ENCODE data around the gene DIP2A.

The DIP2A gene

GRCh38 chr21:46607636-46608035, 148.9 kb downstream of the DIP2A start:
- no peak for TF ChIP-seq CTCF (IDR thresholded peaks at IDR 0.05; ENCODE audit: control insufficient read depth, insufficient read depth, low read depth, low read length, missing control alignments)
- DNase-seq (ENCODE audit: low read depth), result no peak
- H3K4me3 ChIP-seq (ENCODE audit: control insufficient read depth, low read depth, low read length), result no peak overlapping the region

- no peak overlapping the region for H3K4me3 ChIP-seq (ENCODE audit: control insufficient read depth, low read depth, low read length)
- no peak for TF ChIP-seq CTCF (IDR thresholded peaks at IDR 0.05; ENCODE audit: control insufficient read depth, insufficient read depth, low read depth, low read length, missing control alignments)
- DNase-seq (ENCODE audit: low read depth), result no peak
Measured at GRCh38 chr21:46608672-46609111, 150.0 kb downstream of the DIP2A start.

GRCh38 chr21:46610018-46610701, 151.5 kb downstream of the DIP2A start:
- no peak for TF ChIP-seq CTCF (IDR thresholded peaks at IDR 0.05; ENCODE audit: control insufficient read depth, insufficient read depth, low read depth, low read length, missing control alignments)
- DNase-seq (ENCODE audit: low read depth), result no peak
- H3K4me3 ChIP-seq (ENCODE audit: control insufficient read depth, low read depth, low read length), result no peak overlapping the region

- DNase-seq (ENCODE audit: low read depth), result no peak
- no peak overlapping the region for H3K4me3 ChIP-seq (ENCODE audit: control insufficient read depth, low read depth, low read length)
- TF ChIP-seq CTCF (IDR thresholded peaks at IDR 0.05; ENCODE audit: control insufficient read depth, insufficient read depth, low read depth, low read length, missing control alignments), result no peak
Measured at GRCh38 chr21:46613391-46613790, 154.7 kb downstream of the DIP2A start.

- DNase-seq (ENCODE audit: low read depth), result no peak
- no peak overlapping the region for H3K4me3 ChIP-seq (ENCODE audit: control insufficient read depth, low read depth, low read length)
- TF ChIP-seq CTCF (IDR thresholded peaks at IDR 0.05; ENCODE audit: control insufficient read depth, insufficient read depth, low read depth, low read length, missing control alignments), result no peak
Measured at GRCh38 chr21:46616050-46616449, 157.4 kb downstream of the DIP2A start.

GRCh38 chr21:46616656-46617055, 158.0 kb downstream of the DIP2A start:
- no peak overlapping the region for H3K4me3 ChIP-seq (ENCODE audit: control insufficient read depth, low read depth, low read length)
- no peak for TF ChIP-seq CTCF (IDR thresholded peaks at IDR 0.05; ENCODE audit: control insufficient read depth, insufficient read depth, low read depth, low read length, missing control alignments)
- DNase-seq (ENCODE audit: low read depth), result no peak

All from AG09309 (cell line).